HG02938 (cell line): ENCODE data around the gene IL1RAPL1.

Experiments used
- ATAC-seq: cut with Tn5 transposase; IDR thresholded peaks from one replicate; pipeline ENCODE4 v1.9.1; 2021; ENCODE audit warnings: mild to moderate bottlenecking, moderate library complexity; ENCODE audit not compliant: unreplicated experiment

IL1RAPL1 gene

GRCh38 chrX:29851857-29852605, 1264.8 kb downstream of the IL1RAPL1 start:
- no peak for ATAC-seq

- no peak for ATAC-seq
Measured at GRCh38 chrX:29852767-29853166, 1265.5 kb downstream of the IL1RAPL1 start.

DNA sequence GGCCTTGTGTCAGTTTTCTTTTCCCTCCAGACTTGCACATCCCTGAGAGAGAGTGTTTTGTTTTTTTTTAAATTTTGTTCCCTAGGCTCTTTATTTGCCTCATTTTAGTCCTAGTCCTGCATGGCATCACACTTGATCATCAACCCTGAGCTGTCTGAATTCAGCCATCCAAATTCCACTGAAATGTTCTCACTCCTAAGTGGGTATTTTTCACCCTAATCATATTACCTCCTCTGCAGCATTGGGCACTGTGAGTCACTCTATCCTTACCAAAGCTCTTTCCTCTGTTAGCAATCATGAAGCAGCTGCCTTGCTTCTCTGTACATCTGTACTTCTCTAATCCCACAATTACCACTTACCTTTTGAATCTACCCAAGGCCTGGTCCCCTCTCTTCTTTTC, 1271.5 kb downstream of the IL1RAPL1 start:
- ATAC-seq: no peak

DNA sequence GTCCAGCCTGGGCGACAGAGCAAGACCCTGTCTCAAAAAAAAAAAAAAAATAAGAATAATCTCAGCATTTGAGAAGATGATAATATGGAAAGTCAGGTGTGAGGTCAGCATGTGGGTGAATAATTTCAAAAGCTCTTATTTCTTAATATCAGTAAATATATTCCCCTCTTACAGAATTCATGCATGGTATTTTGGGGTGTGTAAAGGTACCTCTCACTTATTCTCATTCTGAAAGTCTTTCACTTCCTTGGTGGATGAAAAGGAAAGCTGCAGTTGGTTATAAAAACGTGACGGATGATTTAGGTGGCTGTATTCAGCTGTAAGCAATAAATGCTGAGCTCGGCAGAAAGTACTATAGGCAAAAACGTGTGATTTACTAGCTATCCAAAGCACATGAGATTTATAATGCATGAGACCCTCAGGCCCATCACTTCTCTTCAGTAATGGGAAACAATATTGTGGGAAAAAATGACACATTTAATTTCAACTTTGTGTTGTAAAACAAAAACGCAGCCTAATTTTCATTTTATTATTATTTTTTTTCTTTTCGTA, 1275.0 kb downstream of the IL1RAPL1 start:
- no peak for ATAC-seq

DNA sequence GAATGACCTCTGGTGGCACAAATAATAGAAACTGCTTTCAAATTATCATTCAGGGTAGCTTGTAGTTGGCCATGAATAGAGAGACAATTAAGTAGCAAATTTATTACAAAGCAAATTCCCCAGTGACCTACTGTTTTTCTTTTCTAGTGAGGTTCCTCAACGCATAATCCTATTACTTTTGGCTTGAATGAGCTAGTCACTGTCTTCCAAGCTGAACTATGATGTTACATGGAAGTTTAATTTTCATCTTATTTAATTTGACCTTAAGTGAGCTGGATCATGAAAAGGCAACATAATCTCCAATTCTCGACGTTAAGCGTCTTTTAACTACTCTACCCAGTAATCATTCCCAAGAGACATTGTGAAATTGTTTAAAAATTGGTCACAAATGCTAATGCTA, 1280.7 kb downstream of the IL1RAPL1 start:
- no peak for ATAC-seq

DNA sequence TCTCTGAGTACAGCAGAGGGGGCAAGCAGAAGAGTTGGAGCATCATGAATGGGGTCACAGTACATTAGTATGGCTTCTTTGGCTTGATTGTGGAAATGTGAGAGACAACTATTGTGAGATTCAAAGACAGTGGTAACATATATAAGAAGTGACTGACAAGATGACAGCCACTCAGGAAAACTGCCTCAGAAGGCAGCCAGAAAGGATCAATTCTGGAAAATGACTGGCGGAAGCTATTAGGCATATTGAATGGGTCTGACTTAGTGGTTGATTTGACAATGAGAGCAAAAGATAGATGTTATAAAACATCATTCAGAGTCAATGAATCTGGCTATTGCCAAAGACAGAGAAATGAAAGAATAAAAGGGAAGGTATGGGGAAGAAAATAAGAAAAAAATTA, 1282.6 kb downstream of the IL1RAPL1 start:
- ATAC-seq: no peak

DNA sequence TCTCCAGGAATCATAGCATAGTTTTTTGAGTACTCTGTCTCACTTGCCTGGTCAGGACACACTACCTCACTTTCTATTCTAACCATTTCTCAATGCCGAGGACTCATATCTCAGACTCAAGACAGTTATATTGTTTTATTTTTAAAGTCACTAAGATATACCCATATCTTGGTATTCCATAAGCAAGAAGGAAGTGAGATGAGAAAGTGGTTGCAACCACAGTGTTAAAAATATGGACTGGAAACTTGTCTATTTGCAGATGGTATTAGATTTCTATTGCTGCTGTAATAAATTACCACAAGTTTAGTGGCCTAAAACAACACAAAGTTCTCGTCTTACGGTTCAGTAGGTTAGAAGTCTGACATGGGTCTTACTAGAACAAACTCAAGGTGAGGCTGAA, 1283.4 kb downstream of the IL1RAPL1 start:
- no peak for ATAC-seq

DNA sequence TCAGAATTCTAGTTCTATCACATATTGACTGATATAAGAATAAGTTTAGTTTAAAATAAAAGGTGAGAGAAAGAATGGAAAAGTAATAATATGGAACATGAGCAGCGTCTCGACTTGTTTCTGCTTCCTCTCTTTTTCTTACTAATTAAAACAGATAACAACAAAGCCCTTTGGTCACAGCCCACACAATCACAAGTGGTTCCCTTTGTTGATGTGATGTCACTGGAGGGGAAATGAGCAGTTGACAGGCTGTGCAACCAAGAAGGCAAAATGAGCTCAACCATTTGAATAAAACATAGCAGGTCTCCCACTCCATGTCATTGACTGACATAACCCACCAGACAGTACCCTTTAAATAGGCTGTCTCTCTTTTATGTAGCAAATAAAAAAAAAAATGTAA, 1285.6 kb downstream of the IL1RAPL1 start:
- ATAC-seq: no peak

- ATAC-seq: no peak
Measured at GRCh38 chrX:29876733-29877132, 1289.5 kb downstream of the IL1RAPL1 start.

GRCh38 chrX:29880977-29881376, 1293.7 kb downstream of the IL1RAPL1 start:
- ATAC-seq: no peak

- no peak for ATAC-seq
Measured at GRCh38 chrX:29890004-29890403, 1302.8 kb downstream of the IL1RAPL1 start.

GRCh38 chrX:29890646-29891200, 1303.5 kb downstream of the IL1RAPL1 start:
- ATAC-seq: no peak

DNA sequence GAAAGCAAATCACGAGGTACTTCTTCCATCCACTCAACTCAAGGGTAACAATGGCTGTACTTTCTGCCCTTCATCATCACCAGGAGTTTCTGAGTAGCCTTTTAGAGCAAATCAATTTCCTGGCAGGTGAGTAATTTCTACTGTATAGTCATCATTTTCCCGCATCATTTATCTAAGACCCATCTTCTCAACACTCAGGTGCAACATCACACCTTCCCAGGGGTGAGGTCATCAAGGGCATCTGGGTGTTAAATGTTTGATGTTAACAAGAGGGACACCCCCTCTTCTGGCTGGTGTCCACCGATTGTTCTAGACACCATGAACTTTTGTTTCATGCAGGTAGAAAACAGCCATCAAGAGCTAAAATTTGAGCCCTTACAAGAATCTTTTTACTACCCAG, 1314.8 kb downstream of the IL1RAPL1 start:
- ATAC-seq: no peak

GRCh38 chrX:29903360-29903759, 1316.1 kb downstream of the IL1RAPL1 start:
- no peak for ATAC-seq

DNA sequence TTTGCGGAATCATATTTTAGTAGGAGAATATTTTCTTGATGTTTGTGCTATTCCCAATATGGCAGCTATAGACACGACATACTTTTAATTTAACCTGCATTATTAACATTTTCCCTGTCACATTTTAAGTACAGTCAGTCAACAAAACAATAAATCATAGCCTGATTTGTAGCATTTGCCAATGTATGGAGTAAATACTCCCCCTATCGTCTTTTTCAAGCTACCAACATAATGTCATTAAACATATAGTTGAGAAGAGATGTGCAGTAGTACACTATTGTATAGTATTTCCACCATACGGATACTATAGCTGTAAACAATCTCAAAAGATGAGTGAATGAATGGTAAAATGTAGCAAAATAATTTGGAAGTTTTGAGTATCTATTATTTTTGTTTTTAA, 1324.4 kb downstream of the IL1RAPL1 start:
- ATAC-seq: no peak

DNA sequence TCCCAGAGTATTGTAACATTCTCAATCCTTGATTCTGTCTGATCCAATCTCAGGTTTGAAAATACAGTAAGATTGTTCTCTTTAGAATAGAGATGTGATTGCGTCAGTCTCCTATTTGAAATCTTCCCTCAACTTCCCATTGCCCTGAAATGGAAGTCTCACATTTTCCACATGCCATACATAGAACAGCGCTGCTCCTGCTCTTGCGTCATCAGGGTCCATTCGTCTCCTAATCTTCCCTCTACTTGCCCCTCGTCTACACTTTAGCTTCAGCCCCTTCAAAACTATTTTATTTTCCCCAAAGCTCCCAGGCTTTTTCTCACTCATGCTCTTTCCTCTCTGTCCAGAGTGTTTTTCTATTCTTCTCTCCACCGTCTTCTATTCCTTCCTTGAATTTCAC, 1326.4 kb downstream of the IL1RAPL1 start:
- no peak for ATAC-seq

DNA sequence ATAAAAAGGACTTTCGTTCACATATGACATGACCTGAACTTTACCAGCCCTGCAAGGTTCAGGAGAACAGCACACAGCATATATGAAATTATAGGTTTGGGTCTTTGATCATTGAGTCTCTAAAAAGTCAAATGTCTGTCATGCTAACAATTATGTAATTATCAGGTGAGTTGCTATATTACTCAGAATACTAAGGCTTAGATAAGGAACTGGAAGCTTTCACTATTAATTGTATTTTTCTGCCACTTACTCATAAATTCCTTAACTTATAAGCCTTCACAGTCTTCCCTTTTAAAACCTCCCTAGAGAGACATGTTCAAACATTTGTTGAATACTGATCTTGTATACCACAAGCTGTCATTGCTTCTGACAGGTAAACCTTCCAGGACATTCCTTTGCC, 1335.4 kb downstream of the IL1RAPL1 start:
- ATAC-seq: no peak

DNA sequence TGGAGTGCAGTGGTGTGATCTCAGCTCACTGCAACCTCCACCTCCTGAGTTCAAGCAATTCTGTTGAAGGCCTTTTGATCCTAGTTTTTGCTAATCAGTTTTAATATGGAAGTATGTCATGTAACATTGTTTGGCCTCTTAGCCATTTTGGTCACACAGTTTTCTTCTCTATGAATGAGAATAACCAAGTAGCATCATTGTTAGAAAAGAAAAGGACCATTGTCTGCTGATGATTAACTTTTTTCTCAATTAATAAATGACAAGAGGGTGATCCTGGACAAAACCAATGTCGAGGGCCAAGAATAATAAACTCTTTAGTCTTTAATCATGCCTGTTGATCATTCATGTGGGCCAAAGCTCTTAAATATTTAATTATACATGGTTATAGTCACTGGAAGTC, 1338.8 kb downstream of the IL1RAPL1 start:
- ATAC-seq: no peak

DNA sequence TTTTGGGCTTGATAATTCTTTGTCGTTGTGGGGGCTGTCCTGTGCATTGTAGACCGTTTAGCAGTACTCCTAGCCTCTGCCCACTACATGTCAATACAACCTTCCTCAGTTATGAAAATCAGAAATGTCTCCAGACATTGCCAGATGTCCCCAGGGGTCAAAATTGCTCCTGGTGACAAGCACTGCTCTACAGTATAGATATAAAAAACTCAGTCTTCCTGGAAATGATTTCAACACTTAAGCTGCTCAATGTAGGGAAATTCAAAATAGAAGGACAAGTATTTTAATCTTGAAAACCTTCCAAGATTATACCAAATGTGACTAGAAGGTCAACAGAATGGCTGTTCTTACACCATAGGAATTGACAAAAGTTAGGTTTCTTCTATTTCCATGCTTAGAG, 1339.4 kb downstream of the IL1RAPL1 start:
- ATAC-seq: no peak

GRCh38 chrX:29935455-29935854, 1348.2 kb downstream of the IL1RAPL1 start:
- ATAC-seq: no peak

DNA sequence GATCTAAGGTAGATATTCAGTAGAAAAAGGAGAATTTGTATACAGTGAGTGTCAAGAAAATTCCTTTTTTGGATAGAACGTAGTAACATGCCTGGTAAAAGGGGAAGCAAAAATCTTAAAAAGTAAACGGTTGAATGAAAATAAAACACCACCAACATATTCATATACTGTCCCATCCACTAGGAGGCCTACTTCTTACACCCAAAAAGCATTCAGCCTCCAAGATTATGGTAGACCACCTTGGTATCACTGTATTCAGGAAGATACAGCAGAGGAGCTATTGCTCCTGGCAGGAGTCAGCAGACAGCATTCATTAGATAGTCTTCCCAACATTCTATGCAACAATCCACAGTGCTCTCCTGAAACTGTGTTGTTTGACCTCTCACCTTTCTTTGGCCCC, 1353.5 kb downstream of the IL1RAPL1 start:
- ATAC-seq: no peak

DNA sequence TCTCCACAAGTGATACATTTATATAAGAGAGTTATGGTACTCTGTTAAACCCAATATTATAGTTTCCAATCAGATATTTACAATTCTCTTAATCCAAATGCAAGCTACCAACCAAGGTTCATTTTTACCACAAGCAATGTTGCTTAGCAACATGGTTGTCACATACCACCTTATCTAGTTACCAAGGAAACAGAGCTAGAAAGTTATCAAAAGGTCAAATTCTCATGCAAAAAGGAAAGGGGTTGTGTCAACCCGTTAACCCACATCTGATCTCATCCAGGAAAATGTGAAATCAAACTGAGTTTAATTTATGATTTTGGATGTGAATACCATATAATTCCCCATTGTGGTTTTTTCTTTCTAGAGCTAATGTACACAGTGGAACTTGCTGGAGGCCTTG, 1354.0 kb downstream of the IL1RAPL1 start:
- ATAC-seq: no peak

- ATAC-seq: no peak
Measured at GRCh38 chrX:29947225-29947624, 1360.0 kb downstream of the IL1RAPL1 start.
